ENCODE results near the gene MEAF6. TPM values are rescaled to one million over a fixed set of nuclear protein-coding genes. Genes with fewer than 3 reads are reported as not detected.

The MEAF6 gene
- total RNA-seq, 1 donor from 2014 or later: 54.5 TPM

DNA sequence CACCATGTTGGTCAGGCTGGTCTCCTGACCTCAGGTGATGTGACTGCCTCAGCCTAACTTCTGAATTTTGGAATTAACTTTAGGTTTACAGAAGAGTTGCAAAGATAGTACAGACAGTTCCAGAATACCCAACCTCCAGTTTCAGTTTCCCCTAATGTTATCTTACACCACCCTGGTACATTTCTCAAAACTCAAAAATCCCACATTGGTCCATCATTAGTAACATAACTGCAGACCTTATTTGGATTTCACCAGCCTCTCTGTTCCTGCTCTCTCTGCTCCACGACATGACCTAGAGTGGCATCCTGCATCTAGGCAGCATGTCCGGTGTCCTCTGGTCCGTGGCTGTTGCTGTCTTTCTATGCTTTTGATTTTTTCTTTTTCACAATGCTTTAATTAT lies 45.2 kb downstream of the MEAF6 start:
- Histone ChIP-seq H3K9me3 (no peaks in the 10 kb centered on the region), H3K27ac (no peak overlapping the region), H3K4me1 (peaks cover 39% of the 10 kb centered on the region), H3K27me3 (no peaks in the 10 kb centered on the region), H3K36me3 (no peaks in the 10 kb centered on the region), H3K4me3 (no peak overlapping the region)
- TF ChIP-seq, protein P1, sequence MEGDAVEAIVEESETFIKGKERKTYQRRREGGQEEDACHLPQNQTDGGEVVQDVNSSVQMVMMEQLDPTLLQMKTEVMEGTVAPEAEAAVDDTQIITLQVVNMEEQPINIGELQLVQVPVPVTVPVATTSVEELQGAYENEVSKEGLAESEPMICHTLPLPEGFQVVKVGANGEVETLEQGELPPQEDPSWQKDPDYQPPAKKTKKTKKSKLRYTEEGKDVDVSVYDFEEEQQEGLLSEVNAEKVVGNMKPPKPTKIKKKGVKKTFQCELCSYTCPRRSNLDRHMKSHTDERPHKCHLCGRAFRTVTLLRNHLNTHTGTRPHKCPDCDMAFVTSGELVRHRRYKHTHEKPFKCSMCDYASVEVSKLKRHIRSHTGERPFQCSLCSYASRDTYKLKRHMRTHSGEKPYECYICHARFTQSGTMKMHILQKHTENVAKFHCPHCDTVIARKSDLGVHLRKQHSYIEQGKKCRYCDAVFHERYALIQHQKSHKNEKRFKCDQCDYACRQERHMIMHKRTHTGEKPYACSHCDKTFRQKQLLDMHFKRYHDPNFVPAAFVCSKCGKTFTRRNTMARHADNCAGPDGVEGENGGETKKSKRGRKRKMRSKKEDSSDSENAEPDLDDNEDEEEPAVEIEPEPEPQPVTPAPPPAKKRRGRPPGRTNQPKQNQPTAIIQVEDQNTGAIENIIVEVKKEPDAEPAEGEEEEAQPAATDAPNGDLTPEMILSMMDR (IDR thresholded peaks at IDR 0.05): no peak
- TF ChIP-seq POLR2A (IDR thresholded peaks at IDR 0.05) (no peak), POLR2AphosphoS5 (IDR thresholded peaks at IDR 0.05; ENCODE audit: insufficient read depth in 1 of 2, low read depth in 1 of 2) (no peak)
- DNase-seq (ENCODE audit: extremely low spot score in 2 of 2): no peak
- intact Hi-C loops (cut with DNase I): no loop called here

DNA sequence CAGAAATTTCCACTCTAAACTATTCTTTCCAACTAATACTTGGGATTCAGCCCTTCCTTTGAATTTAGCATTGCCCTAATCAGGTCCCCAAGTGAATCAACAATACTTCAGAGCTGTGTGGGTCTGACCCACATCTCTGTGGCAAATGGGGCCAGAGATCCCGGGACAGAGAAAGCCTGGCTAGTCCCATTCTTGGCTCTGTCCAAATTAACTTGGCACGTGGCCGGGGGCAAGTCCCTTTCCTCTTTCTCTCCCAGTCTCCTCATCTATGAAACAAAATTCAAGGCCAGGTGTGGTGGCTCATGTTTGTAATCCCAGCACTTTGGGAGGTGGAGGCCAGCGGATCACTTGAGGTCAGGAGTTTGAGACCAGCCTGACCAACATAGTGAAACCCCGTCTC lies 46.5 kb downstream of the MEAF6 start:
- H3K9me3 ChIP-seq: no peaks in the 10 kb centered on the region

DNA sequence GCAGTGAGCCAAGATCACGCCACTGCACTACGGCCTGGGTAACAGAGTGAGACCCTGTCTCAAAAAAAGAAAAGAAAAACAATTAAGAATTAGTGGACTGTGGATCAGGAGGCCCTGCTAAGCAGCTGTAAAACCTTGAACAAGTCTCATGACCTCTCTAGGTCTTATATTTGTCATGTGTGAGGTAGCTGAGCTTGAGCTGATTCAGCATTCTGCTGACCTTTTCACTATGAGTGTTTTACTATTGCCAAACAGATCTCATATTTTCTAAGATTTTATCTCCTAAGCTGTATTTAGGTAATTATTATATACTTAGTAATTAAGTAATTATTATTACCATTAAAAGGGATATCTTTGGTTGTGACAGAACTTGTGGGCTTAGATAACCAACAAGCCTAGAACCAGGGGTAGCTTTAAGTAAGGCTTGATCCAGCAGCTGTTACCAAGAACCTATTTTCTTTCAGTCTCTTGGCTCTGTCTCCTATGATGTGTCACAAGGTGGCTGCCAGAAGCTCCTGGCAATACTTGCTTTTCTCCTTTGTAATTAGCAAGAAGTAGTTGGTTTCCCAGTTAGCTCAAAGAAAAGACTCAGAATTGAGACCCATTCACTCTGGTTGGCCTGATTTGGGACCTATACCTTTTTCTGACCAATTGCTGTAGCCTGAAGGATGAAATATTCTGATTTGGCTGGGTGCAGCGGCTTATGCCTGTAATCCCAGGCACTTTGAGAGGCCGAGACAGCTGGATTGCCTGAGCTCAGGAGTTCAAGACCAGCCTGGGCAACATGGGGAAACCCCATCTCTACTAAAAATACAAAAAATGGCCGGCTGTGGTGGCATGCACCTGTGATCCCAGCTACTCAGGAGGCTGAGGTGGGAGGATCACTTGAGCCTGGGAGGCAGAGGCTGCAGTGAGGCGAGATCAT lies 48.7 kb downstream of the MEAF6 start:
- intact Hi-C loops (cut with DNase I): no loop called here
- no peak overlapping the region for H3K4me3 ChIP-seq
- peak overlapping the region; percentile 12 for H3K27ac ChIP-seq
- H3K27me3 ChIP-seq: no peaks in the 10 kb centered on the region
- H3K4me1 ChIP-seq: peaks cover 7% of the 10 kb centered on the region
- TF ChIP-seq, protein P1 (IDR thresholded peaks at IDR 0.05): no peak
- TF ChIP-seq POLR2A (IDR thresholded peaks at IDR 0.05) (no peak), POLR2AphosphoS5 (IDR thresholded peaks at IDR 0.05; ENCODE audit: insufficient read depth in 1 of 2, low read depth in 1 of 2) (peak in 1 of 2 donors; percentile 64)
- DNase-seq (ENCODE audit: extremely low spot score in 2 of 2): no peak
- H3K36me3 ChIP-seq: no peaks in the 10 kb centered on the region
- no peaks in the 10 kb centered on the region for H3K9me3 ChIP-seq

More for the DNA sequence above, 46.5 kb downstream of the MEAF6 start:
- Histone ChIP-seq H3K27ac (no peak overlapping the region), H3K36me3 (no peaks in the 10 kb centered on the region), H3K27me3 (no peaks in the 10 kb centered on the region), H3K4me1 (peaks cover 29% of the 10 kb centered on the region), H3K4me3 (no peak overlapping the region)
- TF ChIP-seq POLR2A (IDR thresholded peaks at IDR 0.05) (no peak), POLR2AphosphoS5 (IDR thresholded peaks at IDR 0.05; ENCODE audit: insufficient read depth in 1 of 2, low read depth in 1 of 2) (no peak)
- TF ChIP-seq, protein P1 (IDR thresholded peaks at IDR 0.05): no peak
- intact Hi-C loops (cut with DNase I): no loop called here
- no peak for DNase-seq (ENCODE audit: extremely low spot score in 2 of 2)

DNA sequence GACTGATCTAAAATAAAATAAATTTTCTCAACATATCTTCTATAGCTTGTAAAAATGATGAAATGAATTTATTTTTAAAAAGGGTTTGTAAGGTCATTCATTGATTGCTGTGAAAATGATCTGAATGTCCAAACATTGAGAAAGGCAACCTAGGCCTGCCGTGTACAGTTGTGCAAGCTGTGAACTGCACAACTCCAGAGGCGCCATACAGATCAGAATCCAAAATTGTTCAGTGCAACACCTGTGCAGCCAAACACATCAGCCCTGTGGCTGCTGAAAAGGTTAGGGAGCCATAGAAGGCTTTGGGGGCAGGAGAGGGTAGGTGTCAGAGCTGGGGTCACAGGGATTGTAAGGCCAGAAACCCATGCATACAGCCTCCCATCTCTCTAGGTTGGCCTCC lies 50.1 kb downstream of the MEAF6 start:
- Histone ChIP-seq H3K4me1 (peaks cover 6% of the 10 kb centered on the region), H3K27me3 (no peaks in the 10 kb centered on the region), H3K27ac (no peak overlapping the region), H3K36me3 (no peaks in the 10 kb centered on the region), H3K9me3 (no peaks in the 10 kb centered on the region), H3K4me3 (no peak overlapping the region)
- intact Hi-C loops (cut with DNase I): no loop called here
- no peak for DNase-seq (ENCODE audit: extremely low spot score in 2 of 2)
- TF ChIP-seq, protein P1 (IDR thresholded peaks at IDR 0.05): no peak
- no peak for TF ChIP-seq POLR2A (IDR thresholded peaks at IDR 0.05)
- TF ChIP-seq POLR2AphosphoS5 (IDR thresholded peaks at IDR 0.05; ENCODE audit: insufficient read depth in 1 of 2, low read depth in 1 of 2): no peak

Data from vagina (tissue), 2 donors.